DMS79 treated with DMSO at 0.1 percent for 48 hours (cell line): ENCODE data around the gene CDKN3.
A peak's percentile ranks its signal among the peaks of the same experiment; 100 is the strongest.
"Not testable (repeated sequence)": the region's sequence is repeated elsewhere in the genome, so short reads cannot be mapped to it uniquely, and the experiment has no call there.

Experiments used
- DNase-seq: peaks from one replicate; lab custom pipeline; 2025; lab: John Stamatoyannopoulos, UW

CDKN3 gene

GRCh38 chr14:54370323-54371198 lies 26.2 kb upstream of the CDKN3 start:
- no peak for DNase-seq

GRCh38 chr14:54374117-54374884 lies 22.5 kb upstream of the CDKN3 start:
- DNase-seq: no peak

GRCh38 chr14:54377501-54377900 lies 19.3 kb upstream of the CDKN3 start:
- no peak for DNase-seq

- not testable (repeated sequence) for DNase-seq
These were observed 17.9 kb upstream of the CDKN3 start for GRCh38 chr14:54378893-54379292.

GRCh38 chr14:54380558-54380957 lies 16.2 kb upstream of the CDKN3 start:
- DNase-seq: not testable (repeated sequence)

- no peak for DNase-seq
These were observed 15.0 kb upstream of the CDKN3 start for GRCh38 chr14:54381821-54382220.

GRCh38 chr14:54383835-54384234 lies 13.0 kb upstream of the CDKN3 start:
- peak; percentile 95 for DNase-seq

- DNase-seq: no peak
These were observed 11.3 kb upstream of the CDKN3 start for GRCh38 chr14:54385556-54385955.

GRCh38 chr14:54387328-54387727 lies 9.5 kb upstream of the CDKN3 start:
- no peak for DNase-seq

GRCh38 chr14:54392131-54392859 lies 4.5 kb upstream of the CDKN3 start:
- DNase-seq: no peak

- not testable (repeated sequence) for DNase-seq
These were observed 3.6 kb upstream of the CDKN3 start for GRCh38 chr14:54392986-54393884.

GRCh38 chr14:54394596-54394995 lies 2.2 kb upstream of the CDKN3 start:
- no peak for DNase-seq

GRCh38 chr14:54395284-54395683 lies 1.5 kb upstream of the CDKN3 start:
- no peak for DNase-seq

GRCh38 chr14:54395716-54396115 lies 1.1 kb upstream of the CDKN3 start:
- no peak for DNase-seq

GRCh38 chr14:54396183-54396492 lies 669 bp upstream of the CDKN3 start:
- no peak for DNase-seq

GRCh38 chr14:54399560-54399959 lies 2.8 kb downstream of the CDKN3 start:
- DNase-seq: no peak

GRCh38 chr14:54403401-54404005 lies 6.7 kb downstream of the CDKN3 start:
- DNase-seq: not testable (repeated sequence)

- DNase-seq: no peak
These were observed 13.4 kb downstream of the CDKN3 start for GRCh38 chr14:54410215-54410614.

GRCh38 chr14:54411371-54411770 lies 14.6 kb downstream of the CDKN3 start:
- DNase-seq: no peak

GRCh38 chr14:54420478-54421142 lies 23.8 kb downstream of the CDKN3 start:
- DNase-seq: no peak

GRCh38 chr14:54423991-54424390 lies 27.2 kb downstream of the CDKN3 start:
- DNase-seq: no peak
